MM.1S (cell line): ENCODE data around the gene CADPS.

Experiments
- CTCF ChIP-seq: fragments of 300-600 bp; sonication (generic); IDR thresholded peaks from 2 replicates; pipeline ENCODE4 v1.5.1; 2016; ENCODE audit warnings: antibody characterized with exemption, low read length, mixed read lengths
- EZH2 ChIP-seq: fragments of 300-600 bp; sonication (generic); optimal IDR thresholded peaks from 2 replicates; pipeline ENCODE3; 2017; ENCODE audit warnings: low read depth, mild to moderate bottlenecking, antibody characterized with exemption, low read length, mixed read lengths

- no peak for TF ChIP-seq CTCF
- no peak for TF ChIP-seq EZH2
Measured at GRCh38 chr3:62688050-62688449, 187.2 kb downstream of the CADPS start.
